ENCODE results near the gene GAL3ST3.
"Not testable (repeated sequence)": the region's sequence is repeated elsewhere in the genome, so short reads cannot be mapped to it uniquely, and the experiment has no call there.

Gene GAL3ST3

DNA sequence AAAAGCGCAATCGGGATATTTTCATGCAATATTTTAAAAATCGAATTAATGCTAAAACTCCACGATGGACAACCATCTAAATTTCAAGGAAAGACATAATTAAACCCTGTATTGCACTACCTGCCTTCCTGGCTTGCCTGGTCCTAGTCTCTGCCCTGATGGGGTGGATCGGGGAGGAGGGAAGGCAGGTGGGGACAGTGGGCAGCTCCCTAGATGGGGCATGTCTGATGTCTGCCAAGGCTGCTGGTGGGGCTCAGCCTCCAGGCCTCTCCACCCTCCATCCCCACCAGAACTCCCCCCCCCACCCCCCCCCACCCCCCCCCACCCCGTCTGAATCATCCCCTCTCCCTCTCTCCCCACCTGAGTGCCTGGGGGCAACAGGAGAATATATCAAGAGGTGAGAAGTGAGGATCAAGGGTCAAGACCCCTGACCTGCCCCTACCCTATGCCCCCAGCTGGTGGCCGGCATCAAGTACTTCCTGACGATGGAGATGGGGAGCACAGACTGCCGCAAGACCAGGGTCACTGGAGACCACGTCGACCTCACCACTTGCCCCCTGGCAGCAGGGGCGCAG is 36.5 kb downstream of the GAL3ST3 start:
- no peak for DNase-seq

DNA sequence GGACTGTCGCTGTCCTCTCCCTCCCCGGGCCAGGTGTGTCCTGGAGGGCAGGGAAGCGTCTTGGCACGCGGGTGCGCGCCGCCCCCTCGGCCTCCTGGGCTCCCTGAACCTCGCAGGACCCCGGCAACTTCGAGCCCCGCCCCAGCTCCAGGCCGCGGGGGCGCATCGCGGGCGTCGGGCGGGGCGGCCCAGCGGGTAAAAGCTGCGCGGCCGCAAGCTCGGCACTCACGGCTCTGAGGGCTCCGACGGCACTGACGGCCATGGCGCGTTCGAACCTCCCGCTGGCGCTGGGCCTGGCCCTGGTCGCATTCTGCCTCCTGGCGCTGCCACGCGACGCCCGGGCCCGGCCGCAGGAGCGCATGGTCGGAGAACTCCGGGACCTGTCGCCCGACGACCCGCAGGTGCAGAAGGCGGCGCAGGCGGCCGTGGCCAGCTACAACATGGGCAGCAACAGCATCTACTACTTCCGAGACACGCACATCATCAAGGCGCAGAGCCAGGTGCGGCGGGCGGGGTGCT is 37.1 kb downstream of the GAL3ST3 start, which contains the start of gene CST6:
Gene CST6 (plus strand): TSS at position 224 of the 519 bp plus-strand sequence. CDS start 37 bp downstream, at position 261.
- DNase-seq, result no peak

DNA sequence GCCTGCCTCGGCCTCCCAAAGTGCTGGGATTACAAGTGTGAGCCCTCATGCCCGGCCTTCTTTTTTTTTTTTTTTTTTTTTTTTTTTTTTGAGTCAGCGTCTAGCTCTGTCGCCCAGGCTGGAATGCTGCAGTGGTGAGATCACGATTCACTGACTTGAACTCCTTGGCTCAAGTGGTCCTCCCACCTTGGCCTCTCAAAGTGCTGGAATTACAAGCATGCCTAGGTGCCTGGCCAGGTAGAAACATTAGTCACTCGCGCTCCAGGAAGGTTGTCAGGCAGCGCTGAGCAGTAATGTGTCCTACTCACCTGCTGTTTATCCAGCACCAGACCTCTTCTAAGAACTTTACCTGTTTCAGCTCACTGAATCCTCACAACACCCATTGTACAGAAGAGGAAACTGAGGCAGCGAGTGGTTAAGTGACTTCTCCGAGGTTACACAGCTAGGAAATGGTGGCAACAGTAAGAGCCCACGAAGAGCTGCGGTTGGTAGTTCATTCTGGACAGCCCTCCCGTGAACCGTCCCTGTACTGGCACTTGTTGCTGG is 37.6 kb downstream of the GAL3ST3 start:
- no peak for DNase-seq

DNA sequence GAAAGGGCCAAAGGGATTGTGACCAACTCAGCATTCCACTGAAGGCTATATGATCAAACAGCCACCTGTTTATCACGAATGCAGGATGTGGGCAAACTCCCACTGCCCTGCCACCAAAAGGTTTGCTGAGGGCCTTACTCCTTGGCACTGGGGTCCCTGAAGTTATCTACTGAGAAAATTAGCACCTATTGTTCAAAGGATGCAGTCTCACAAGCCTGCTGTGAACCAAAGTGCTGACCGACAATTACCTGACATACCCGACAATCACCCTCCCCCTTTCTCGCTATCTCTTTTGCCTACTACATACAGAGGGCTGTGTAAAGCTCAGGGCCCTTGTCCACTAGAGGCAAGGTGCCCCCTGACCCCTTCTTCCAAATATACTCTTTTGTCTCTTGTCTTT is 38.9 kb downstream of the GAL3ST3 start:
- DNase-seq, result not testable (repeated sequence)

GRCh38 chr11:66008468-66009101 is 40.4 kb downstream of the GAL3ST3 start:
- DNase-seq, result no peak

GRCh38 chr11:66008095-66008467 is 40.9 kb downstream of the GAL3ST3 start:
- DNase-seq, result no peak

GRCh38 chr11:66007201-66007634 is 41.7 kb downstream of the GAL3ST3 start:
- no peak for DNase-seq

DNA sequence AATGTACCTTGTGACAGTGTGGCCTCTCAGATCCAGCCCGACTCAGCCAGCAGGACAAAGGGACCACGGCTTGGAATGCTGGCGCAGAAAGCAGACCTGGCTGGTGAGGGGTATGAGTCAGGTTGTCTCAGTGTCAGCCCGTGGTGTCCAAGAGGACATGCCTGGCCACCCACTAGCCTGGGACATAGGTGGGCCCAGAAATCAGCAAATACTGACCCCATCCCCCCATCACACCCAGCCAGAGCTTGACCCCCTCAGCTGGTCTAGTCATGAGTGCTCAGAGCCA is 42.1 kb downstream of the GAL3ST3 start:
- DNase-seq, result no peak

GRCh38 chr11:66006134-66006890 is 42.6 kb downstream of the GAL3ST3 start:
- no peak for DNase-seq

DNA sequence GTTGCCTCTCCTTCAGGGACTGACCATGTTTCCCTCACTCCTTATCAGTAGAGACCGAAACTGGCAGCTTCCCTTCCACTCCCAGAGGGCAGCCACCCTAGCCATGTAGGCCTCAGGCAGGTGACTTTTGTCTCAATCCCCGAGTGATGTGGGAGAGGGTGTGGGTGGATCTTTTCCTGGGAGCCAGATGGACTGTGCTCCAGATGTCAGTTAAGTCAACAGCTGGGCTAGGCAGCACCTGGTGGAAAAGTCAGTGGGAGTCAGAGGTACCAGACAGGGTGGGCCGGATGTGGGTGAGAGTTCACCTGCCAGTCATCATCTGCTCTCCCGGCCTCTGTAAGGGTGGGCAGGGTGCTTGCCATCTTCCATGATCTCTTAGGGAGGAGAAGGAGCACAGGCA is 44.8 kb downstream of the GAL3ST3 start:
- DNase-seq, result no peak

DNA sequence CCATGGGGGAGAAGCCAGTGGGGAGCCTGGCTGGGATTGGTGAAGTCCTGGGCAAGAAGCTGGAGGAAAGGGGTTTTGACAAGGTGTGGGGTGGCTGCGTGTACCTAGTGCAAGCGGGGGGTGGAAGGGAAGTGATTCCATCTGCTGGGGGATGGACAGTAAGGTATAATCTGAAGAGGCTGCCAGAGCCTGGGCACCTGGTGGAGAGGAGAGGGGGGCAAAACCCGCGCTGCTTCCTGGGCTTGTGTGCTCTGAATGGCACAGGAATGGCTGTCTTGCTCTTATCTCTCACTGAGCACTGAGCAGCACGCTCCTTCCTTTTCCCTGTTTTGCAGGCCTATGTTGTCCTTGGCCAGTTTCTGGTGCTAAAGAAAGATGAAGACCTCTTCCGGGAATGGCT is 45.7 kb downstream of the GAL3ST3 start:
- DNase-seq, result no peak

DNA sequence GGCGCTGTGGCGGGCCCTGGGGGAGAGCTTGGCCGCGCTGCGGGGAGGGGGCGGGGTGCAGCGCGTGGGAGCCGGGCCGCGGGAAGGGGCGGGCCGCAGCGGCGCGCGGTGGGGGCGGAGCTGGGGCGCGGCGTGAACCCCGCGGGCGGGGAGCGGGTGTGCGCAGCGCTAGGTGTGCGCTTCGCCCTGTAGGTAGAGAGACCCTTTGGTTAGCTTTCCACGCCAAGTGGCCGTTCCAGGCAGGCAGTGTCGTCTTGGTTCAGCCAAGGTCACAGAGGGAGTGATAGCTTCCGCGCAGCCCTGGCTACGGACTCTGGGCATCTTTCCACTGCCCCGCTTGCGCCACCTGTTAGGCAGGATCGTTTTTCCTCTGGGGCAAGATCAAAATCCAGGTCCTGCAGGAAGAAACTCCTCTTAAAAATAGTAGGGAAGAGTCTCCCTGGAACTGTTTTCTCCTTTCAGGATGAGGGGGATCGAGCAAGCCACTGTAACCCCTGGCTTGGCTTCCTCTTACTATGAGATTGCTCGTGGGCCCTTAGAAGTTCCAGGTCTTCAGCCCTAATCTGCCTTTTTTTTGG is 46.2 kb downstream of the GAL3ST3 start:
- no peak for DNase-seq

GRCh38 chr11:66001942-66002647 is 46.9 kb downstream of the GAL3ST3 start, which contains the start of the genes BANF1 and EIF1AD:
BANF1 (plus strand) TSS chr11:66002503; CDS start chr11:66003251, 748 bp downstream.
EIF1AD (minus strand) TSS chr11:66002157; CDS start chr11:66000389, 1,768 bp downstream.
- peak; percentile 93 for DNase-seq

- DNase-seq, result no peak
These were observed 51.7 kb downstream of the GAL3ST3 start for GRCh38 chr11:65997286-65997685.

- no peak for DNase-seq
These were observed 56.9 kb downstream of the GAL3ST3 start for GRCh38 chr11:65992056-65992455.
